HepG2 (cell line): Measurements from ENCODE around the gene MAN1B1. TPM values are rescaled to one million over a fixed set of nuclear protein-coding genes. Genes with fewer than 3 reads are reported as not detected.

Experiments
- AGO2 ChIP-seq: fragments of 200-400 bp; formaldehyde crosslinking; optimal IDR thresholded peaks from 2 replicates; pipeline ENCODE3; 2017; ENCODE audit warnings: mild to moderate bottlenecking, low read depth, low read length, moderate library complexity
- ARNT2 ChIP-seq: sonication (generic); formaldehyde crosslinking; IDR thresholded peaks from 2 replicates; pipeline ENCODE4 v1.8.0; 2022; ENCODE audit warnings: mild to moderate bottlenecking, low read depth, missing genetic modification reagents, moderate library complexity
- ELF3 ChIP-seq: IDR thresholded peaks from 2 replicates; pipeline ENCODE4 v1.6.1; 2016; ENCODE audit warnings: missing genetic modification reagents, missing compliant biosample characterization
- ETV6 ChIP-seq: sonication (generic); formaldehyde crosslinking; conservative IDR thresholded peaks from 2 replicates; pipeline ENCODE4 v1.4.0; 2020; ENCODE audit warnings: missing genetic modification reagents
- LCORL ChIP-seq, 2 experiments: fragments of 450-650 bp in 1 of 2; sonication (generic) in 1 of 2; formaldehyde crosslinking in 1 of 2; IDR thresholded peaks; 2 replicates each; pipeline versions ENCODE4 v1.5.0 to v1.6.1; 2017 to 2020; ENCODE audit warnings: antibody characterized with exemption in 1 of 2, missing genetic modification reagents in 1 of 2
- REPIN1 ChIP-seq: sonication (generic); formaldehyde crosslinking; IDR thresholded peaks from 2 replicates; pipeline ENCODE4 v1.8.0; 2022; ENCODE audit warnings: missing genetic modification reagents, low read depth, mild to moderate bottlenecking, borderline replicate concordance
- SALL2 ChIP-seq: sonication (generic); formaldehyde crosslinking; IDR thresholded peaks from 2 replicates; pipeline ENCODE4 v1.8.1; 2023; ENCODE audit warnings: mild to moderate bottlenecking, missing genetic modification reagents, inconsistent platforms
- SNRNP70 ChIP-seq: fragments of 200-400 bp; formaldehyde crosslinking; IDR thresholded peaks from 2 replicates; pipeline ENCODE4 v1.6.1; 2017; ENCODE audit warnings: mild to moderate bottlenecking, low read depth, low read length, moderate library complexity
- TAF15 ChIP-seq: fragments of 200-400 bp; formaldehyde crosslinking; IDR thresholded peaks from one replicate; pipeline ENCODE4 v1.6.1; 2018; ENCODE audit warnings: mild to moderate bottlenecking, low read depth, low read length; ENCODE audit not compliant: poor library complexity, severe bottlenecking
- YEATS4 ChIP-seq: sonication (generic); formaldehyde crosslinking; IDR thresholded peaks from 2 replicates; pipeline ENCODE4 v1.4.0; 2020; ENCODE audit warnings: missing genetic modification reagents, borderline replicate concordance
- ZNF501 ChIP-seq: sonication (generic); formaldehyde crosslinking; IDR thresholded peaks from 2 replicates; pipeline ENCODE4 v1.5.1; 2020; ENCODE audit warnings: mild to moderate bottlenecking, moderate library complexity, missing genetic modification reagents
- ZNF556 ChIP-seq: sonication (generic); formaldehyde crosslinking; IDR thresholded peaks from 2 replicates; pipeline ENCODE4 v1.4.0; 2020; ENCODE audit warnings: mild to moderate bottlenecking, missing genetic modification reagents, borderline replicate concordance
- ZNF619 ChIP-seq: sonication (generic); formaldehyde crosslinking; IDR thresholded peaks from 2 replicates; pipeline ENCODE4 v1.4.0; 2020; ENCODE audit warnings: mild to moderate bottlenecking, missing genetic modification reagents
- ZNF768 ChIP-seq: sonication (generic); formaldehyde crosslinking; IDR thresholded peaks from 2 replicates; pipeline ENCODE4 v1.4.0; 2020; ENCODE audit warnings: missing genetic modification reagents
- polyA plus RNA-seq, 8 experiments: library from polyadenylated mRNA; depleted of rRNA in 3 of 8; stranded (reverse) in 7 of 8; unstranded in 1 of 8; fragments of >200 nt; fragmentation: Illumina TruSeq in 4 of 8; extraction: Trizol in 4 of 8; gene quantifications; 2 replicates each; pipeline versions ENCODE4 v1.2.1 to v1.2.3, GENCODE V29; 2011 to 2016; ENCODE audit warnings: low read depth in 4 of 8, missing spikeins in 1 of 8, mixed read lengths in 1 of 8; ENCODE audit not compliant: insufficient read depth in 1 of 8
- total RNA-seq, 5 experiments: library from RNA; depleted of rRNA; stranded (reverse); fragments of >200 nt; fragmentation: Illumina TruSeq; extraction: Trizol; gene quantifications; 2 replicates each; pipeline ENCODE4 v1.2.3, GENCODE V29; 2016; ENCODE audit warnings: low read depth in 1 of 5
- TF ChIP-seq, protein P1 (sequence below): sonication (generic); formaldehyde crosslinking; IDR thresholded peaks from 2 replicates; pipeline ENCODE4 v1.8.0; 2022; ENCODE audit warnings: mild to moderate bottlenecking, missing genetic modification reagents, moderate library complexity
- TF ChIP-seq, protein P2 (sequence below): sonication (generic); formaldehyde crosslinking; IDR thresholded peaks from 2 replicates; pipeline ENCODE4 v1.5.0; 2020; ENCODE audit warnings: missing genetic modification reagents
- TF ChIP-seq, protein P3 (sequence below): sonication (generic); formaldehyde crosslinking; IDR thresholded peaks from 2 replicates; pipeline ENCODE4 v1.8.1; 2022; ENCODE audit warnings: low read depth, mild to moderate bottlenecking, missing genetic modification reagents
- TF ChIP-seq, protein P4 (sequence below): sonication (generic); formaldehyde crosslinking; IDR thresholded peaks from 2 replicates; pipeline ENCODE4 v1.5.1; 2020; ENCODE audit warnings: mild to moderate bottlenecking, missing genetic modification reagents, borderline replicate concordance

The MAN1B1 gene
- total and polyA plus RNA-seq, 2 of the 13 experiments (the other 11 are each of a cell fraction or from before 2014, with no cell fraction given): 48.9 to 59.5 TPM

DNA sequence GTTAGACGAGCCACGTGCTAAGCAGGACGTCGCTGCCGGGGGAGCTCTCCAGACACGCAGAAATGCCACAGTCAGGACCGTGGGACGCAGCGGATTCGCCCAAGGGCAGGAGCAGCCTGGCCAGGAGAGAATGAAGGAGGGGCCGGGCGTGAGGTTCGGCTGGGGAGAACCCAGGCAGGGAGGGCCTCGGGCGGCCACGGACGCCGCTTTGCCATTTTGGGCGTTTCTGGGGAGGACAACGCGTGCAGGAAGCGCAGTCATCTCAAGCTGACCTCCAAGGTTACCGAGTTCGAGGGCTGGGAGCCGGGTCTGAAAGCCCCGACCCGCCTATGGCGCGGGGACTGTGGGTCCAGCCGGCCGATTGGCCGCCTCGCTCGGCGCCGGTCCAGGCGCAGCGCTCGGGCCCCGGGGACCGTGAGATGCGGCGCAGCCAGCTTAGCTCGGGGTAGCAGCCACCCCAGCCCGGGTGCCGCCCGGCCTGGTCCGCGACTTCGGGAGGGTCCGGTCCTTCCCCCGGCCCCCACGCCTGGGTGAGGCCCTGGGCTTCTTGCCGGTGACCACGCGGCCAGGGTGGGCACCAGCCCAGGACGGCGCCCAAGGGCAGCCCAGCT is 760 bp upstream of the MAN1B1 start (continued):
- TF ChIP-seq, protein P1, sequence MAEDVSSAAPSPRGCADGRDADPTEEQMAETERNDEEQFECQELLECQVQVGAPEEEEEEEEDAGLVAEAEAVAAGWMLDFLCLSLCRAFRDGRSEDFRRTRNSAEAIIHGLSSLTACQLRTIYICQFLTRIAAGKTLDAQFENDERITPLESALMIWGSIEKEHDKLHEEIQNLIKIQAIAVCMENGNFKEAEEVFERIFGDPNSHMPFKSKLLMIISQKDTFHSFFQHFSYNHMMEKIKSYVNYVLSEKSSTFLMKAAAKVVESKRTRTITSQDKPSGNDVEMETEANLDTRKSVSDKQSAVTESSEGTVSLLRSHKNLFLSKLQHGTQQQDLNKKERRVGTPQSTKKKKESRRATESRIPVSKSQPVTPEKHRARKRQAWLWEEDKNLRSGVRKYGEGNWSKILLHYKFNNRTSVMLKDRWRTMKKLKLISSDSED (CRISPR knock-in tag): no peak
- TF ChIP-seq AGO2 (peak; percentile 95), YEATS4 (no peak), ARNT2 (CRISPR knock-in tag) (peak; percentile 46; the same call in 1 of the 2 replicates), ZNF768 (CRISPR knock-in tag) (peak; percentile 10; the same call in 1 of the 2 replicates), ELF3 (0 out of 2 replicates have a peak, but pooled peaks have one; percentile 2), SNRNP70 (no peak), ZNF501 (no peak), TAF15 (peak; percentile 68), ETV6 (CRISPR knock-in tag) (0 out of 2 replicates have a peak, but pooled peaks have one; percentile 28), SALL2 (CRISPR knock-in tag) (no peak), ZNF619 (0 out of 2 replicates have a peak, but pooled peaks have one; percentile 6), REPIN1 (CRISPR knock-in tag) (peak; percentile 34; the same call in 1 of the 2 replicates), LCORL (IDR thresholded peaks at IDR 0.05) (no peak), LCORL (CRISPR knock-in tag; IDR thresholded peaks at IDR 0.05) (no peak; the same call in 1 of the 2 replicates), ZNF556 (CRISPR knock-in tag) (peak; percentile 67; the same call in 1 of the 2 replicates)
- TF ChIP-seq, protein P2, sequence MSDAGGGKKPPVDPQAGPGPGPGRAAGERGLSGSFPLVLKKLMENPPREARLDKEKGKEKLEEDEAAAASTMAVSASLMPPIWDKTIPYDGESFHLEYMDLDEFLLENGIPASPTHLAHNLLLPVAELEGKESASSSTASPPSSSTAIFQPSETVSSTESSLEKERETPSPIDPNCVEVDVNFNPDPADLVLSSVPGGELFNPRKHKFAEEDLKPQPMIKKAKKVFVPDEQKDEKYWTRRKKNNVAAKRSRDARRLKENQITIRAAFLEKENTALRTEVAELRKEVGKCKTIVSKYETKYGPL (CRISPR knock-in tag): peak; percentile 43; the same call in 1 of the 2 replicates
- TF ChIP-seq, protein P3, sequence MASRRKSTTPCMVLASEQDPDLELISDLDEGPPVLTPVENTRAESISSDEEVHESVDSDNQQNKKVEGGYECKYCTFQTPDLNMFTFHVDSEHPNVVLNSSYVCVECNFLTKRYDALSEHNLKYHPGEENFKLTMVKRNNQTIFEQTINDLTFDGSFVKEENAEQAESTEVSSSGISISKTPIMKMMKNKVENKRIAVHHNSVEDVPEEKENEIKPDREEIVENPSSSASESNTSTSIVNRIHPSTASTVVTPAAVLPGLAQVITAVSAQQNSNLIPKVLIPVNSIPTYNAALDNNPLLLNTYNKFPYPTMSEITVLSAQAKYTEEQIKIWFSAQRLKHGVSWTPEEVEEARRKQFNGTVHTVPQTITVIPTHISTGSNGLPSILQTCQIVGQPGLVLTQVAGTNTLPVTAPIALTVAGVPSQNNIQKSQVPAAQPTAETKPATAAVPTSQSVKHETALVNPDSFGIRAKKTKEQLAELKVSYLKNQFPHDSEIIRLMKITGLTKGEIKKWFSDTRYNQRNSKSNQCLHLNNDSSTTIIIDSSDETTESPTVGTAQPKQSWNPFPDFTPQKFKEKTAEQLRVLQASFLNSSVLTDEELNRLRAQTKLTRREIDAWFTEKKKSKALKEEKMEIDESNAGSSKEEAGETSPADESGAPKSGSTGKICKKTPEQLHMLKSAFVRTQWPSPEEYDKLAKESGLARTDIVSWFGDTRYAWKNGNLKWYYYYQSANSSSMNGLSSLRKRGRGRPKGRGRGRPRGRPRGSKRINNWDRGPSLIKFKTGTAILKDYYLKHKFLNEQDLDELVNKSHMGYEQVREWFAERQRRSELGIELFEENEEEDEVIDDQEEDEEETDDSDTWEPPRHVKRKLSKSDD: 0 out of 2 replicates have a peak, but pooled peaks have one; percentile 13
- TF ChIP-seq, protein P4, sequence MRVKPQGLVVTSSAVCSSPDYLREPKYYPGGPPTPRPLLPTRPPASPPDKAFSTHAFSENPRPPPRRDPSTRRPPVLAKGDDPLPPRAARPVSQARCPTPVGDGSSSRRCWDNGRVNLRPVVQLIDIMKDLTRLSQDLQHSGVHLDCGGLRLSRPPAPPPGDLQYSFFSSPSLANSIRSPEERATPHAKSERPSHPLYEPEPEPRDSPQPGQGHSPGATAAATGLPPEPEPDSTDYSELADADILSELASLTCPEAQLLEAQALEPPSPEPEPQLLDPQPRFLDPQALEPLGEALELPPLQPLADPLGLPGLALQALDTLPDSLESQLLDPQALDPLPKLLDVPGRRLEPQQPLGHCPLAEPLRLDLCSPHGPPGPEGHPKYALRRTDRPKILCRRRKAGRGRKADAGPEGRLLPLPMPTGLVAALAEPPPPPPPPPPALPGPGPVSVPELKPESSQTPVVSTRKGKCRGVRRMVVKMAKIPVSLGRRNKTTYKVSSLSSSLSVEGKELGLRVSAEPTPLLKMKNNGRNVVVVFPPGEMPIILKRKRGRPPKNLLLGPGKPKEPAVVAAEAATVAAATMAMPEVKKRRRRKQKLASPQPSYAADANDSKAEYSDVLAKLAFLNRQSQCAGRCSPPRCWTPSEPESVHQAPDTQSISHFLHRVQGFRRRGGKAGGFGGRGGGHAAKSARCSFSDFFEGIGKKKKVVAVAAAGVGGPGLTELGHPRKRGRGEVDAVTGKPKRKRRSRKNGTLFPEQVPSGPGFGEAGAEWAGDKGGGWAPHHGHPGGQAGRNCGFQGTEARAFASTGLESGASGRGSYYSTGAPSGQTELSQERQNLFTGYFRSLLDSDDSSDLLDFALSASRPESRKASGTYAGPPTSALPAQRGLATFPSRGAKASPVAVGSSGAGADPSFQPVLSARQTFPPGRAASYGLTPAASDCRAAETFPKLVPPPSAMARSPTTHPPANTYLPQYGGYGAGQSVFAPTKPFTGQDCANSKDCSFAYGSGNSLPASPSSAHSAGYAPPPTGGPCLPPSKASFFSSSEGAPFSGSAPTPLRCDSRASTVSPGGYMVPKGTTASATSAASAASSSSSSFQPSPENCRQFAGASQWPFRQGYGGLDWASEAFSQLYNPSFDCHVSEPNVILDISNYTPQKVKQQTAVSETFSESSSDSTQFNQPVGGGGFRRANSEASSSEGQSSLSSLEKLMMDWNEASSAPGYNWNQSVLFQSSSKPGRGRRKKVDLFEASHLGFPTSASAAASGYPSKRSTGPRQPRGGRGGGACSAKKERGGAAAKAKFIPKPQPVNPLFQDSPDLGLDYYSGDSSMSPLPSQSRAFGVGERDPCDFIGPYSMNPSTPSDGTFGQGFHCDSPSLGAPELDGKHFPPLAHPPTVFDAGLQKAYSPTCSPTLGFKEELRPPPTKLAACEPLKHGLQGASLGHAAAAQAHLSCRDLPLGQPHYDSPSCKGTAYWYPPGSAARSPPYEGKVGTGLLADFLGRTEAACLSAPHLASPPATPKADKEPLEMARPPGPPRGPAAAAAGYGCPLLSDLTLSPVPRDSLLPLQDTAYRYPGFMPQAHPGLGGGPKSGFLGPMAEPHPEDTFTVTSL (CRISPR knock-in tag): no peak
